Uterus (tissue), 2 donors: ENCODE measurements around the gene CHERP.

Experiments
- CTCF ChIP-seq, 4 experiments: fragments of 200-600 bp in 2 of 4; fragments of 450-650 bp in 2 of 4; sonication (generic) in 2 of 4; IDR thresholded peaks; one replicate each; pipeline ENCODE4 v1.5.1; 2016 to 2019; ENCODE audit warnings: antibody characterized with exemption in 4 of 4, mild to moderate bottlenecking in 2 of 4, moderate library complexity in 1 of 4
- POLR2A ChIP-seq, 2 donors: fragments of 450-650 bp; IDR thresholded peaks; one replicate each; pipeline ENCODE4 v1.6.1; 2016; ENCODE audit warnings: antibody characterized with exemption in 2 of 2, mild to moderate bottlenecking in 1 of 2, moderate library complexity in 1 of 2

- TF ChIP-seq CTCF (IDR thresholded peaks at IDR 0.05), result no peak
- TF ChIP-seq POLR2A (IDR thresholded peaks at IDR 0.05), result no peak
Measured at GRCh38 chr19:16482745-16483144, 59.5 kb downstream of the CHERP start.
